Liver (tissue), 9 donors: ENCODE data around the gene KIF11. TPM values are rescaled to one million over a fixed set of nuclear protein-coding genes. Genes with fewer than 3 reads are reported as not detected.

ENCODE experiments used
- DNase-seq: peaks from one replicate; pipeline ENCODE4 v3.0.0-alpha.2; 2017; ENCODE audit warnings: low spot score
- H3K27ac ChIP-seq, 2 donors: one replicate each; pipeline ENCODE4 v1.7.0; 2013; ENCODE audit warnings: inconsistent platforms in 2 of 2, low read length in 2 of 2, control low read depth in 1 of 2, low read depth in 1 of 2, mild to moderate bottlenecking in 1 of 2
- H3K27me3 ChIP-seq, 4 donors: one replicate each; pipeline versions ENCODE4 v1.6.1 to v1.7.0; 2013; ENCODE audit warnings: low read length in 3 of 4, inconsistent platforms in 1 of 4, mild to moderate bottlenecking in 1 of 4, moderate library complexity in 1 of 4; ENCODE audit not compliant: control insufficient read depth in 4 of 4, insufficient read depth in 4 of 4
- H3K36me3 ChIP-seq, 4 donors: one replicate each; pipeline versions ENCODE4 v1.6.1 to v1.7.0; 2013; ENCODE audit warnings: low read length in 3 of 4, mild to moderate bottlenecking in 3 of 4, low read depth in 1 of 4, moderate library complexity in 1 of 4; ENCODE audit not compliant: control insufficient read depth in 4 of 4, insufficient read depth in 3 of 4
- H3K4me1 ChIP-seq, 4 donors: one replicate each; pipeline versions ENCODE4 v1.6.1 to v1.7.0; 2013; ENCODE audit warnings: low read length in 3 of 4, mild to moderate bottlenecking in 3 of 4, moderate library complexity in 1 of 4; ENCODE audit not compliant: control insufficient read depth in 4 of 4, insufficient read depth in 4 of 4
- H3K4me3 ChIP-seq, 3 donors: one replicate each; pipeline versions ENCODE4 v1.6.1 to v1.7.0; 2013; ENCODE audit warnings: low read length in 3 of 3, control low read depth in 1 of 3, low read depth in 1 of 3, mild to moderate bottlenecking in 1 of 3
- H3K9ac ChIP-seq, 2 donors: one replicate each; pipeline ENCODE4 v1.7.0; 2013; ENCODE audit warnings: low read length in 2 of 2, mild to moderate bottlenecking in 2 of 2, moderate library complexity in 2 of 2, control low read depth in 1 of 2, low read depth in 1 of 2
- H3K9me3 ChIP-seq, 4 donors: one replicate each; pipeline versions ENCODE4 v1.6.1 to v1.7.0; 2013; ENCODE audit warnings: low read length in 3 of 4; ENCODE audit not compliant: control insufficient read depth in 4 of 4
- ATF3 ChIP-seq: IDR thresholded peaks from 2 replicates; pipeline ENCODE4 v1.6.1; 2016; ENCODE audit warnings: antibody characterized with exemption
- CTCF ChIP-seq: fragments of 150-350 bp; IDR thresholded peaks from 2 replicates; pipeline ENCODE4 v1.5.1; 2017; ENCODE audit warnings: improper control_type of control experiment, low read depth, low read length; ENCODE audit not compliant: missing input control
- EGR1 ChIP-seq, 2 donors: IDR thresholded peaks; 2 replicates each; pipeline ENCODE4 v1.6.1; 2016 to 2018; ENCODE audit warnings: antibody characterized with exemption in 2 of 2, low read depth in 2 of 2
- FOXA1 ChIP-seq: IDR thresholded peaks from 2 replicates; pipeline ENCODE4 v1.6.1; 2016; ENCODE audit warnings: antibody characterized with exemption
- FOXA2 ChIP-seq: IDR thresholded peaks from 2 replicates; pipeline ENCODE4 v1.6.1; 2016; ENCODE audit warnings: antibody characterized with exemption
- GABPA ChIP-seq, 2 donors: IDR thresholded peaks in 1 of 2; conservative IDR thresholded peaks in 1 of 2; 2 replicates each; pipeline ENCODE4 v1.6.1; 2016; ENCODE audit warnings: antibody characterized with exemption in 2 of 2, mild to moderate bottlenecking in 1 of 2, moderate library complexity in 1 of 2
- HNF4A ChIP-seq, 2 donors: conservative IDR thresholded peaks; 2 replicates each; pipeline ENCODE4 v1.6.1; 2016; ENCODE audit warnings: antibody characterized with exemption in 2 of 2, mild to moderate bottlenecking in 2 of 2
- HNF4G ChIP-seq: IDR thresholded peaks from 2 replicates; pipeline ENCODE4 v1.6.1; 2016; ENCODE audit warnings: antibody characterized with exemption
- JUND ChIP-seq, 2 donors: IDR thresholded peaks; 2 replicates each; pipeline ENCODE4 v1.6.1; 2016; ENCODE audit warnings: antibody characterized with exemption in 2 of 2
- MAX ChIP-seq: IDR thresholded peaks from 2 replicates; pipeline ENCODE4 v1.6.1; 2016; ENCODE audit warnings: antibody characterized with exemption
- NR2F2 ChIP-seq: IDR thresholded peaks from 2 replicates; pipeline ENCODE4 v1.6.1; 2016; ENCODE audit warnings: antibody characterized with exemption
- RAD21 ChIP-seq, 2 donors: IDR thresholded peaks; 2 replicates each; pipeline ENCODE4 v1.6.1; 2016; ENCODE audit warnings: antibody characterized with exemption in 2 of 2, mild to moderate bottlenecking in 2 of 2
- REST ChIP-seq: IDR thresholded peaks from 2 replicates; pipeline ENCODE4 v1.6.1; 2016; ENCODE audit warnings: antibody characterized with exemption, mild to moderate bottlenecking
- RXRA ChIP-seq, 2 donors: IDR thresholded peaks; 2 replicates each; pipeline ENCODE4 v1.6.1; 2017 to 2018; ENCODE audit warnings: antibody characterized with exemption in 2 of 2, mild to moderate bottlenecking in 1 of 2
- SP1 ChIP-seq: IDR thresholded peaks from 2 replicates; pipeline ENCODE4 v1.6.1; 2018; ENCODE audit warnings: antibody characterized with exemption, mild to moderate bottlenecking
- TAF1 ChIP-seq: conservative IDR thresholded peaks from 2 replicates; pipeline ENCODE4 v1.6.1; 2016; ENCODE audit warnings: antibody characterized with exemption, mild to moderate bottlenecking
- YY1 ChIP-seq: IDR thresholded peaks from 2 replicates; pipeline ENCODE4 v1.6.1; 2016; ENCODE audit warnings: antibody characterized with exemption, mild to moderate bottlenecking
- ZBTB33 ChIP-seq: IDR thresholded peaks from 2 replicates; pipeline ENCODE4 v1.6.1; 2016; ENCODE audit warnings: antibody characterized with exemption
- WGBS: extraction: QIAGEN DNeasy Blood & Tissue Kit; methylation state at CpG from one replicate; pipeline ENCODE4 v1.1.7; 2013; 5-methylcytosine and 5-hydroxymethylcytosine counted together
- polyA plus RNA-seq, 2 donors: library from polyadenylated mRNA; stranded (reverse) in 1 of 2; unstranded in 1 of 2; fragments of 200-250 nt in 1 of 2; fragments of >200 nt in 1 of 2; fragmentation: Nextera tagmentation in 1 of 2; extraction: Ambion mirVana in 1 of 2; gene quantifications; one replicate each; pipeline versions ENCODE4 v1.2.1 to v1.2.3, GENCODE V29; 2013 to 2015
- total RNA-seq, 2 donors: library from RNA; depleted of rRNA; stranded (reverse); fragments of >200 nt; gene quantifications; one replicate each; pipeline ENCODE4 v1.2.3, GENCODE V29; 2014
- donor health status: healthy.
- donor health status: healthy.
- donor health status: healthy.
- donor health status: healthy.
- donor health status: healthy.

The KIF11 gene
- total and polyA plus RNA-seq, 4 donors = 0.25 to 29.2 (median 0.58) TPM

GRCh38 chr10:92591550-92592022 is 1.3 kb upstream of the KIF11 start:
- Histone ChIP-seq H3K9ac (peak overlapping the region; percentile 53 to 76), H3K27ac (peak overlapping the region; percentile 76 to 85), H3K4me3 (peak overlapping the region; percentile 49 to 90 (median 73)), H3K27me3 (no peaks in the 10 kb centered on the region), H3K4me1 (peaks cover 2 to 21% (median 11%) of the 10 kb centered on the region in 4 donors), H3K36me3 (no peaks in the 10 kb centered on the region), H3K9me3 (no peaks in the 10 kb centered on the region)
- DNase-seq = peak; percentile 86
- WGBS = under 1% methylated on average over 38 of the region's 38 CpGs
- peak in 1 of 2 donors; percentile 40 for TF ChIP-seq RAD21 (IDR thresholded peaks at IDR 0.05)
- peak; percentile 34 for TF ChIP-seq ATF3
- TF ChIP-seq FOXA1 = no peak
- peak; percentile 66 for TF ChIP-seq REST
- TF ChIP-seq SP1 = peak; percentile 46
- peak; percentile 56 for TF ChIP-seq TAF1
- no peak for TF ChIP-seq CTCF
- peak in 1 of 2 donors; percentile 22 for TF ChIP-seq HNF4A (conservative IDR thresholded peaks at IDR 0.05)
- TF ChIP-seq FOXA2 = no peak
- no peak for TF ChIP-seq HNF4G
- TF ChIP-seq EGR1 (IDR thresholded peaks at IDR 0.05; ENCODE audit: low read depth in 2 of 2) = no peak
- TF ChIP-seq NR2F2 = no peak
- TF ChIP-seq ZBTB33 = no peak
- TF ChIP-seq MAX = peak; percentile 24
- peak in 1 of 2 donors; percentile 80 for TF ChIP-seq GABPA (IDR thresholded peaks at IDR 0.05 in 1 of 2, conservative IDR thresholded peaks at IDR 0.05 in 1 of 2)
- peak; percentile 94 for TF ChIP-seq YY1
- TF ChIP-seq JUND (IDR thresholded peaks at IDR 0.05) = no peak
- peak; percentile 25 to 44 for TF ChIP-seq RXRA (IDR thresholded peaks at IDR 0.05)
